Measurements from ENCODE around the gene ULBP1.
A peak's percentile ranks its signal among the peaks of the same experiment; 100 is the strongest.
"Not testable (repeated sequence)": the region's sequence is repeated elsewhere in the genome, so short reads cannot be mapped to it uniquely, and the experiment has no call there.

ULBP1 gene

GRCh38 chr6:149934249-149935156 is 29.2 kb upstream of the ULBP1 start:
- peak; percentile 72 for FAIRE-seq

- no peak for FAIRE-seq
Measured at GRCh38 chr6:149935246-149935645, 28.5 kb upstream of the ULBP1 start.

- no peak for FAIRE-seq
Measured at GRCh38 chr6:149935668-149936067, 28.1 kb upstream of the ULBP1 start.

- FAIRE-seq: no peak
Measured at GRCh38 chr6:149936743-149937142, 27.0 kb upstream of the ULBP1 start.

GRCh38 chr6:149938013-149938570 is 25.7 kb upstream of the ULBP1 start:
- not testable (repeated sequence) for FAIRE-seq

GRCh38 chr6:149938571-149939355 is 25.0 kb upstream of the ULBP1 start:
- FAIRE-seq: no peak

- FAIRE-seq: no peak
Measured at GRCh38 chr6:149939356-149939648, 24.4 kb upstream of the ULBP1 start.

- no peak for FAIRE-seq
Measured at GRCh38 chr6:149939909-149940671, 23.7 kb upstream of the ULBP1 start.

- no peak for FAIRE-seq
Measured at GRCh38 chr6:149940672-149940982, 23.1 kb upstream of the ULBP1 start.

- FAIRE-seq: no peak
Measured at GRCh38 chr6:149941583-149942460, 21.9 kb upstream of the ULBP1 start, which contains the start of gene ULBP2. ULBP2 (plus strand) TSS chr6:149942014; CDS start chr6:149942073, 59 bp downstream.

- no peak for FAIRE-seq
Measured at GRCh38 chr6:149942461-149942829, 21.3 kb upstream of the ULBP1 start.

- not testable (repeated sequence) for FAIRE-seq
Measured at GRCh38 chr6:149943321-149943720, 20.4 kb upstream of the ULBP1 start.

- FAIRE-seq: not testable (repeated sequence)
Measured at GRCh38 chr6:149945276-149945675, 18.5 kb upstream of the ULBP1 start.

- not testable (repeated sequence) for FAIRE-seq
Measured at GRCh38 chr6:149946631-149947030, 17.1 kb upstream of the ULBP1 start.

GRCh38 chr6:149947533-149947932 is 16.2 kb upstream of the ULBP1 start:
- not testable (repeated sequence) for FAIRE-seq

- FAIRE-seq: no peak
Measured at GRCh38 chr6:149948011-149948410, 15.7 kb upstream of the ULBP1 start.

- FAIRE-seq: no peak
Measured at GRCh38 chr6:149948616-149949015, 15.1 kb upstream of the ULBP1 start.

GRCh38 chr6:149950423-149950822 is 13.3 kb upstream of the ULBP1 start:
- FAIRE-seq: no peak

GRCh38 chr6:149951096-149951495 is 12.6 kb upstream of the ULBP1 start:
- no peak for FAIRE-seq

- no peak for FAIRE-seq
Measured at GRCh38 chr6:149951626-149952025, 12.1 kb upstream of the ULBP1 start.

- not testable (repeated sequence) for FAIRE-seq
Measured at GRCh38 chr6:149953390-149953789, 10.4 kb upstream of the ULBP1 start.

GRCh38 chr6:149953934-149954327 is 9.8 kb upstream of the ULBP1 start:
- not testable (repeated sequence) for FAIRE-seq
